Dedifferentiated amniotic fluid mesenchymal stem cell (primary cell): ENCODE measurements around the gene PLSCR1.

Experiments
- DNase-seq: peaks from one replicate; pipeline ENCODE4 v3.0.0-alpha.2; 2016; ENCODE audit errors: extremely low spot score

The PLSCR1 gene

DNA sequence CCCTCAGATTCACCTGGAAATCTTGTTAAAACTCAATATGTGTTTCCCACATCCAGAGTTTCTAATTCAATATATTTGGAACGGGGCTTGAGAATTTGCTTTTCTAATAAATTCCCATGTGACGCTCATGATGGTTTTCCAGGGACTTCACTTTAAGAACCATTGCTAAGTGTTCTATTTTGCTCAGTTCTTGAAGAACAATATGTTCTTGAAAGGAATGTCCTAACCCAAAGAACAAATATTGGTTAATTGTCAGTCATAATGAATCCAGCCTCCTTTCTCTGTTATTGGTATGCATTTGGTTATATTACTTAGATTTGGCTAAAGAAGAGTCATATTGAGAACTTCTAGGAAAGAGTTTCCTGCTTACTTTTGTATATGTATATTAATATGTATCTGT is 70.7 kb downstream of the PLSCR1 start:
- no peak for DNase-seq

DNA sequence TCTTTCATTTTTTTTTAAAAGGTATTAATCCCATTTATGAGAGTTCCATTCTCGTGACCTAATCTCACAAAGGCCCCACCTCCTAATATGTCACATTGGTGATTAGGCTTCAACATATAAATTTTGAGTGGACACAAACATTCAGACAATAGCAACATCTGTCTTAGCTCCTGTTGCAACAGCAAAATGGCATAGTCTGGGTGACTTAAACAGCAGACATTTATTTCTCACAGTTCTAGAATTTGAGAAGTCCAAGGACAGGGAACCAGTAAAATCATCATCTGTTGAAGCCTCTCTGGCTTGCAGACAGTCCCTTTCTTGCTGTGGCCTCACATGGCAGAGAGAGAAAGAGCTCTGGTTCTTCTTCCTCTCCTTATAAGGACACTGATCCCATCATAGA is 71.8 kb downstream of the PLSCR1 start:
- no peak for DNase-seq

DNA sequence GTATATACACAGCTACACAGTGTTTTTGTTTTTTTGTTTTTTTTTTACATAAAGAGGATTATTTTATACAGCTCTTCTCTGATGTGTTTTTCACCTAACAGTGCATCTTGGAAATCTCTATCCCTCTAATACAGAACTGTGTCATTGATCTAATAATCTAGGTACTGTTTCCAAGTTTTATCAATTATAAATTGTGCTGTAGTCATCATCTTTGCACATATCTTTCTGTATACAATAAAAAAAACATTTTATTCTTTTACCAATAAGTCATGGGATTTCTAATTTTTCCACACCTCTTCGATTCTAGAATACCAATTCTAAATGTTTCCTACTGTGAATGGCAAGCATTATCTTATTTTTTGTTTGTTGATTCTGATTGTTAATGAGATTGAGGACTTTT is 73.4 kb downstream of the PLSCR1 start:
- DNase-seq = no peak

DNA sequence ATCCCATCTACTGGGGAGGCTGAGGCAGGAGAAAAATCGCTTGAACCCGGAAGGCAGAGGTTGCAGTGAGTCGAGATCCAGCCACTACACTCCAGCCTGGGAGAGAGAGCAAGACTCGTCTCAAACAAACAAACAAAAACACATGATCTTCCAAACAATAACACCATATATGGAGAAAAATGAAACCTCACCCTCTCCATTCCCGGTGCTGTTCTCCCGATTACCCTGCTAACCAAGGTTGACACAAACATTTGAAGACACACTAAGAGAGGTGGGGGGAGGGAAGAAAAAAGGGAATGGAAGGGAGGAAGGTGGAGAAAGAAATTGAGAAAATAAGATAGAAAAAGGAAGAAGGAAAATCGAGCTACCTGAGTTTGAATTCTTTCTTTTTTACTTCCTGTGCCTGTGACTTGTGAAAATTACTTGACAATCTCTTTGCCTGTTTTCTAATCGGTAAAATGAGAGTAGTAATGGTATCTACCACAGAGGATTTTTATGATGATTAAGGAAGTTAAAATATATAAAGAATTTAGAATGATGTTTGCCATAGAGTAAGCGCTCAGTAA is 73.9 kb downstream of the PLSCR1 start:
- DNase-seq = no peak

DNA sequence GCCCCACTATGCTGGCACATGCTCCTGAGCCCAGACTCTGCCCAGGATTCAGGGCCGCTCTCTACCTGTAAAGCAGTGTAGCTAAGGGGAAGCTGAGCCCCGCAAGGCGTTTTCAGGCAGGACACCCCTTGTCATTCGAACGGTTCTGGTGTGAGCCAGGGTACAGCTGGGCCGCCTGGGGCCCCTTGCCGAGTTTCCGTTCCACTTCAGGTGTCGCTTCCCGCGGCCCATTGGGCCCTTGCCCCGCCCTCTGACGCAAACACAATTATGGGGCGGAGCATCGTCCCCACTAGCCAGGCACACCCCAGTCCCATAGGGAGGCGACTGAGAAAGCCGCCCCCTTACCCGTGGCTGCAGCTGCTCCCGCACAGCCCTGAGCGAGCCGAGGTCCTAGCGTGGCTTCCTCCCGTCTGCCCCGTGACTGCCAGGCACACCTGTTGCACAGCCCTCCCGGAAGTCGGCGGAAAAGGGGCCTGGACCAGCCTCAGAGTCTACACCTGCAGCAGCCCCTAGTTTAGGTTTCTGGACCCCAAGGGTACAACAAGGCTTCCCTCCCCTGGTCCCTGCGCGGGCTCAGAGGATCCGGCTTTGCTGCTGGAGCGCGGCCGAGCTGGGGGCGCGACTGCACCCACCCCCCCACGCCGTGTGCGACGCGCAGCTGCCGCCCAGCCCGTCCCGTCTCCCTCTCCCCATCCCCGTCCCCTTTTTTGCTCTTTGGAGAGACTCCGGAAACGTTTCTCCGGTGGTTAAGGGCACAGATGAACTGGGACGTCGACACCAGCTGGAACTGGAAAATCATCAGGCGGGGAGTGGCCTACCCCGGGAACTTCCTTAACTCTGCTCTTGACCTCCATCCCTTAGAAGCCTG is 75.0 kb downstream of the PLSCR1 start, which contains the start of gene PLSCR2:
PLSCR2 (minus strand) TSS at position 412 of the 868 bp plus-strand sequence. CDS start 9,657 bp downstream, outside the sequence.
- no peak for DNase-seq

DNA sequence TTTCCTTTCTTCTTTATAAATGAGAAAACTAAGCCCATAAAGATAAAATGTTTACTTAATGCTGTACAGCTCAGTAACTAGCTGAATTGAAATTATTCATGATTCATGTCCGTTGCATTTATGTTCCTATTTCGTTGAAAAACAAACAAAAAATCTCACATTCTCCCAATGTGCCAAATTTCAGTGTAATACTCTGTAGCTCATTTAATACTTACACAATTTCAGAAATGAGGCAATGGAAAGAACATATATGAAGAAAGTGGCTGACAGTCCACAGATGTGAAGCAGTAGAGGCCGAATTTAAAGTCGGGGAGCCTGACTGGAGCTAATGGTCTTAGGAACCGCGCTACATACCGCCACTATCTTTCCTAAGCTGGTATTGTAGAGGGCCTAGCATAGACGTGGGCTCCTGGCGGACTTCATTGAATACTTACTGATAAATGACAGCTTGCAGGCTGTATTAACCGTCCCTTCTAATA is 75.7 kb downstream of the PLSCR1 start:
- peak; percentile 33 for DNase-seq

DNA sequence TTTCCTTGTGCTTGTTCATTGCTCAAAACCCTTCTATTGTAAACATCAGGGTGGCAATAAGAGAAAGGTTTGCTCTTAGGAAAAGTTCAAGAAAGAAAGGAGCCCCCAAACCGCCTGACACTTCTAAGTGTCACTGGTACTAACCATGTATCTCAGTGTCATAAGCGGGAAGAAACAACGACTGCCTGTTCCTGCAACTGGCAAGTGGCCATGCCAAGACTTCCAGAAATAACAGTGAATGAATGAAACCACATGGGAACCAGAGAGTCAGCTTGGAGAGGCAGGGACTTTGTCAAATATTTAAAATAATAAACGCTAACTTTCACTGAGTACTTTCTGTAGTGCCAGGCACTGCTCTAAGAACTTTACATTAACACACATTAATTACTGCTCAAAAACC is 76.2 kb downstream of the PLSCR1 start:
- DNase-seq = peak; percentile 28

DNA sequence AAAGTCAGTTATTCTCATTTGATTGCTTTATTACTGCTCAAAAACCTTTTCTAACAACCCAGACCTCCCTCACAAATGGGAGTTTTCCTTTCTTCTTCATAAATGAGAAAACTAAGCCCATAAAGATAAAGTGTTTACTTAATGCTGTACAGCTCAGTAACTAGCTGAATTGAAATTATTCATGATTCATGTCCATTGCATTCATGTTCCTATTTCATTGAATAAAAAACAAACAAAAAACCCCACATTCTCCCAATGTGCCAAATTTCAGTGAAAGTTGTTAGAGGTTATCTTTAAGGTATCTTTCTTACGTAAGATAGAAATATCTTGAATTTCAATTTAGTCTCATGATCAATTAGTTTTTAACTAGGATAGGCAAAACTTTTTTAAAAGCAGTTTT is 77.8 kb downstream of the PLSCR1 start:
- DNase-seq = no peak

DNA sequence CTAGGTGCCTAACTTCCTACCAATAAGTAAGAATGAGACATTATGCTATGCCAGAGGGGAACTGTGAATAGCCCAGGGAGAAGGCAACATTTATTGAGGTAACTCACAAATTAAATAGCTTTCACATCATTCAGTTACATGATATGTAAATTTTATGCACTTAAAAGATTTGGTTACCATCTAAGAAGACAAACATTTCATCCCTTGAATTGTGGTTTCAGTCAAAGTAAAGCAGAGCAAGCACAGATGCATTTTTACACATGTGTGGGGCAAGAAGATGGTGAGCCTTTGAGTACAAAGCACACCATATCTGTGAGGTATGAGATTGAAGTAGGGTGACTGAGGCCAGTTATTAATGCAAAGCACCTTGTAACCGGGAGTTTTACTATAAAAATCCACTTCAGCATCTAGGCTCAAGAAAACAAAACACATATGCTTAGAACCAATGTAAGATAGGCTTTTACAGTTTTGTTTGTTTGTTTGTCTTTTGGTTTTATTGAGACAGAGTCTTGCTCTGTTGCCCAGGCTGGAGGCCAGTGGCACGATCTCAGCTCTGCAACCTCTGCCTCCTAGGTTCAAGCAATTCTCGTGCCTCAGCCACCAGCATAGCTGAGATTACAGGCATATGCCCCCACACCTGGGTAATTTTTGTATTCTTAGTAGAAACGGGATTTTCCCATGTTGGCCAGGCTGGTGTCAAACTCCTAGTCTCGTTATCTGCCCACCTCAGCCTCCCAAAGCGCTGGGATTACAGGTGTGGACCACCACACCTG is 78.5 kb downstream of the PLSCR1 start:
- no peak for DNase-seq
